ENCODE data around the gene ITIH5. TPM values are rescaled to one million over a fixed set of nuclear protein-coding genes. Genes with fewer than 3 reads are reported as not detected.

The ITIH5 gene
- total and polyA plus RNA-seq, 7 donors: 0.60 to 126 (median 48.2) TPM

DNA sequence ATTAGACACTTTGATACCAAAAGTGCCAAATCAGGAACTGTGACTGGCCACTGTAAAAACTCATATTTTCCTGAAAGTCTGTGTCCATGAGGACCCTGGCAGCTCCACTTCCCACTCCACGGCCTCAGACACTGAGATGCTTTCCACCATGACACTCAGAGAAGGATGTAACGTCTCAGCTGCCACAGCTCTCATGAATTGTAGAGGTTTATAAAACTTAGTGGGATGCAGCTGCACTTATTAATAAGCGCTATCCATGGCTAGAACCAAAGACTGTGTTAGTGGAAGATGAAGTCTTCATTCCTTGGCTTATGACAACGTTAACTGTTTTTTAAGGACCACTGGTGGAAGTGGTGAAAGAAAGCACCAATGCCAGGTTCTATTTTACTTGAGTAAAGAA, 121.0 kb downstream of the ITIH5 start:
- no peaks in the 10 kb centered on the region for H3K9me3 ChIP-seq
- intact Hi-C loops (cut with DNase I): no loop called here
- DNase-seq: no peak
- no peak overlapping the region for H3K4me3 ChIP-seq
- no peaks in the 10 kb centered on the region for H3K36me3 ChIP-seq
- no peak for TF ChIP-seq POLR2A (IDR thresholded peaks at IDR 0.05)
- no peak for TF ChIP-seq EP300 (IDR thresholded peaks at IDR 0.05)
- no peak for TF ChIP-seq POLR2AphosphoS5 (IDR thresholded peaks at IDR 0.05)
- no peak for TF ChIP-seq CTCF (IDR thresholded peaks at IDR 0.05)
- peak overlapping the region; percentile 25 to 87 (median 72) for H3K27ac ChIP-seq
- no peaks in the 10 kb centered on the region for H3K27me3 ChIP-seq
- 62 to 79% methylated on average over 4 of the region's 4 CpGs for WGBS, 2 donors
- peaks cover 0 to 75% (median 58%) of the 10 kb centered on the region in 4 donors for H3K4me1 ChIP-seq

DNA sequence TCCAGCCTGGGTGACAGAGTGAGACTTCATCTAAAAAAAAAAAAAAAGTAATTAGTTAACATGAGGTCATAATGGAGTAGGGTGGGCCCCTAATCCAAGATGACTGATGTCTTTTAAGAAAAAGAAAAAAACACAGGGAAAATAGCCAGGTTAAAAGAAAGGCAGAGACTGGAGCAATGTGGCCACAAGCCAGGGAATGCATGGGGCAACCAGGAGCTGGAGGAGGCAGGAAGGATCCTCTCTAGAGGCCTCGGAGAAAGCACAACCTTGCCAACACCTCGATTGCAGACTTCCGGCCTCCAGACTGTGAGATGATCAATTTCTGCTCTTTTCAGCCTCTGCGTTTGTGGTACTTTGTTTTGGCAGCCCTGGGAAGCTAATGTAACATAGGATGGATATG, 121.5 kb downstream of the ITIH5 start:
- WGBS, 2 donors: 81 to 88% methylated on average over 4 of the region's 4 CpGs
- Histone ChIP-seq H3K4me1 (peaks cover 0 to 74% (median 57%) of the 10 kb centered on the region in 4 donors), H3K36me3 (no peaks in the 10 kb centered on the region), H3K9me3 (no peaks in the 10 kb centered on the region), H3K4me3 (no peak overlapping the region), H3K27ac (peak overlapping the region; percentile 25 to 87 (median 72)), H3K27me3 (no peaks in the 10 kb centered on the region)
- intact Hi-C loops (cut with DNase I): no loop called here
- DNase-seq: no peak
- TF ChIP-seq POLR2AphosphoS5 (IDR thresholded peaks at IDR 0.05) (no peak), POLR2A (IDR thresholded peaks at IDR 0.05) (no peak), EP300 (IDR thresholded peaks at IDR 0.05) (no peak), CTCF (IDR thresholded peaks at IDR 0.05) (no peak)

DNA sequence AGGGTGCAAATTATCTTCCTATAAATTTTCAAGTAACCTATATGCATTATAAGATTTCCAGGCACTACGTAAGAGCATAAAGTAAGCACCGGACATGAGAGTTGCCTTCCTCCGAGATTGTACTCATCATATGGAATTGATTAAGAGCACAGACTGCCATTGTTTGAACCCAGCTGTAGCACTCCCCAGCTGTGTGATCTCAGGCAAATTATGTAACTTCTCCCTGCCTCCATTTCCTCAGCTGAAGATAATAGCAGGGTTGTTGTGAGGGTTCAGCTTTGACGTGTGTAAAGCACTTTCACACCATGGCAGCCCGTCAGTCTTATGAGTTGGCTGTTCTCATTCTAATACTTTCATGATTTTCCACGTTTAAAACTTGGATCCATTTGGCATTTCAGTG, 122.6 kb downstream of the ITIH5 start:
- peak overlapping the region in 2 of 4 donors; percentile 79 to 87 for H3K27ac ChIP-seq
- no peak overlapping the region for H3K4me3 ChIP-seq
- H3K9me3 ChIP-seq: no peaks in the 10 kb centered on the region
- WGBS, 2 donors: 87 to 88% methylated on average over 6 of the region's 6 CpGs
- intact Hi-C loops (cut with DNase I): loop anchor here (5.0 kb wide), 1 partner anchor 123 kb away; the partner anchor contains the start of gene ITIH5
- no peak for DNase-seq
- no peaks in the 10 kb centered on the region for H3K27me3 ChIP-seq
- peaks cover 0 to 68% (median 54%) of the 10 kb centered on the region in 4 donors for H3K4me1 ChIP-seq
- TF ChIP-seq CTCF (IDR thresholded peaks at IDR 0.05) (no peak), EP300 (IDR thresholded peaks at IDR 0.05) (no peak), POLR2AphosphoS5 (IDR thresholded peaks at IDR 0.05) (no peak), POLR2A (IDR thresholded peaks at IDR 0.05) (no peak)
- H3K36me3 ChIP-seq: no peaks in the 10 kb centered on the region

DNA sequence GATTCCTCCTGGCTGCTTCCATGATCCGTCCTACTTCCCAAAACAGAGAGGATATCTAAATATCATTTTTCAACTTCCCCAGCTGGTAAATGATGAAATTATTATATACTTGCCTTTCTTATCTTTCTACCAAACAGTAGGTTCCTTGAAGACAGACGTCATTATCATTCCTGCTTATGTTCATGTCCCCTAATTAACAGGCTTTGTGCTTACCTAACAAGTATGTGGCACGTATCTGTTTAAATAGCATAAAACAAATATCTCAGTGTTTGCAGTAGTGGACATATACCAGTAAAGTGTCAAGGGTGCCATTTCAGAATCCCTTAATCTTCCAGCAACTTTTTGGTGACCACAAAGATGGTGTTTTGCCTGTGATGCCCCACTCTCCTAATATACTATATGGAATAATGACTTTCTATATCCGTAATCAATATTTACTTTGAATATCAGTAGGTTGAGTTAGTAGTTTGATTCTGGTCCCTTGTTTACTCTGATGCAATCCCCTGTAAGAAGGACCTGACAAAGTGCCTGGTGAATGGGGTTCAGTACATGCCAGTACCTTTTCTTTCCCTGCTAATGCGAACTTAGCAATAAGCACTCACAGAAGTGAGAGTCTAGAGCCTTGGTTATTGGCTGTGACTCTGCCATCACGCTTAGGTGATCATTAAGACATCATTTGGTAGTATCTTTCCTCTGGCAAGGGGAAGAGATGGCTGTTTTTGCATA, 124.4 kb downstream of the ITIH5 start:
- Histone ChIP-seq H3K4me1 (peaks cover 0 to 57% (median 41%) of the 10 kb centered on the region in 4 donors), H3K27ac (peak overlapping the region; percentile 77 to 87 (median 85)), H3K4me3 (no peak overlapping the region), H3K36me3 (no peaks in the 10 kb centered on the region), H3K9me3 (peaks cover 0 to 3% (median 0%) of the 10 kb centered on the region in 4 donors), H3K27me3 (no peaks in the 10 kb centered on the region)
- DNase-seq: peak; percentile 14
- no peak for TF ChIP-seq POLR2A (IDR thresholded peaks at IDR 0.05)
- TF ChIP-seq EP300 (IDR thresholded peaks at IDR 0.05): no peak
- WGBS, 2 donors: 54 to 69% methylated on average over 6 of the region's 6 CpGs
- intact Hi-C loops (cut with DNase I): loop anchor here (5.0 kb wide), 1 partner anchor 125 kb away; the partner anchor contains the start of gene ITIH5
